Keratinocyte (primary cell): ENCODE results near the gene MAPK8. TPM values are rescaled to one million over a fixed set of nuclear protein-coding genes. Genes with fewer than 3 reads are reported as not detected.

ENCODE experiments used
- DNase-seq: peaks from one replicate; pipeline ENCODE4 v3.0.0-alpha.2; 2011; ENCODE audit warnings: low read depth, missing footprints, low spot score
- FAIRE-seq: peaks from 2 replicates; lab custom pipeline; 2011; peaks lifted over from hg19 to GRCh38; lab: Jason Lieb, UNC
- H2AFZ ChIP-seq: 2 replicates; pipeline ENCODE4 v1.6.0; 2012; ENCODE audit warnings: low read length, control low read depth, inconsistent platforms; ENCODE audit not compliant: control insufficient read depth
- H3K27ac ChIP-seq: 2 replicates; pipeline ENCODE4 v1.5.1; 2011; ENCODE audit warnings: low read length; ENCODE audit not compliant: control insufficient read depth, insufficient read depth
- H3K27me3 ChIP-seq: 3 replicates; pipeline ENCODE4 v1.6.0; 2011; ENCODE audit warnings: low read length; ENCODE audit not compliant: control insufficient read depth, insufficient read depth; ENCODE audit errors: extremely low read depth
- H3K36me3 ChIP-seq, 2 experiments: 2 replicates in 1 of 2; 3 replicates in 1 of 2; pipeline ENCODE4 v1.5.1; 2011; ENCODE audit warnings: low read length in 2 of 2, mild to moderate bottlenecking in 1 of 2; ENCODE audit not compliant: control insufficient read depth in 2 of 2, insufficient read depth in 2 of 2; ENCODE audit errors: extremely low read depth in 1 of 2
- H3K4me1 ChIP-seq: 3 replicates; pipeline ENCODE4 v1.5.1; 2011; ENCODE audit warnings: low read length; ENCODE audit not compliant: control insufficient read depth, insufficient read depth; ENCODE audit errors: extremely low read depth
- H3K4me2 ChIP-seq: 3 replicates; pipeline ENCODE4 v1.6.0; 2011; ENCODE audit warnings: low read depth, low read length; ENCODE audit not compliant: control insufficient read depth, insufficient read depth; ENCODE audit errors: extremely low read depth
- H3K4me3 ChIP-seq, 3 experiments: fragments of 200-600 bp in 1 of 3; sonication (generic) in 1 of 3; 2 replicates in 2 of 3; 3 replicates in 1 of 3; pipeline ENCODE4 v1.5.1; 2011 to 2016; ENCODE audit warnings: low read length in 3 of 3, mild to moderate bottlenecking in 3 of 3, control low read depth in 2 of 3, inconsistent platforms in 1 of 3, low read depth in 1 of 3, mixed read lengths in 1 of 3, mixed run types in 1 of 3, moderate library complexity in 1 of 3; ENCODE audit not compliant: control insufficient read depth in 2 of 3, insufficient read depth in 2 of 3; ENCODE audit errors: extremely low read depth in 1 of 3
- H3K79me2 ChIP-seq: 2 replicates; pipeline ENCODE4 v1.6.0; 2012; ENCODE audit warnings: low read length; ENCODE audit not compliant: control insufficient read depth, insufficient read depth
- H3K9ac ChIP-seq: 3 replicates; pipeline ENCODE4 v1.6.0; 2011; ENCODE audit warnings: low read length; ENCODE audit not compliant: control insufficient read depth, insufficient read depth; ENCODE audit errors: extremely low read depth
- H3K9me1 ChIP-seq: 3 replicates; pipeline ENCODE4 v1.6.0; 2011; ENCODE audit warnings: low read length; ENCODE audit not compliant: control insufficient read depth, insufficient read depth; ENCODE audit errors: extremely low read depth
- H3K9me3 ChIP-seq: 2 replicates; pipeline ENCODE4 v1.5.1; 2012; ENCODE audit warnings: low read depth, low read length; ENCODE audit not compliant: control insufficient read depth
- H4K20me1 ChIP-seq: 3 replicates; pipeline ENCODE4 v1.6.0; 2011; ENCODE audit warnings: low read length; ENCODE audit not compliant: control insufficient read depth, insufficient read depth; ENCODE audit errors: extremely low read depth
- CTCF ChIP-seq, 3 experiments: IDR thresholded peaks in 1 of 3; conservative IDR thresholded peaks in 1 of 3; optimal IDR thresholded peaks in 1 of 3; 2 replicates in 2 of 3; 3 replicates in 1 of 3; pipeline versions ENCODE3 to v1.5.1; 2011; ENCODE audit warnings: low read length in 3 of 3, mild to moderate bottlenecking in 3 of 3, moderate library complexity in 2 of 3, control low read depth in 1 of 3, inconsistent platforms in 1 of 3; ENCODE audit not compliant: insufficient read depth in 2 of 3; ENCODE audit errors: extremely low read depth in 1 of 3
- EZH2 ChIP-seq: IDR thresholded peaks from one replicate; pipeline ENCODE4 v1.6.1; 2012; ENCODE audit warnings: inconsistent platforms, mild to moderate bottlenecking, low read length, moderate library complexity
- dilution Hi-C: fragments of 300-500 bp; cut with MboI; formaldehyde crosslinking; loops from one replicate; pipeline ENCODE4 v1.7.0; 2020; ENCODE audit warnings: low sequenced_read_pairs; ENCODE audit not compliant: extremely low pct_ligation_motif_present
- polyA plus RNA-seq, 5 experiments: library from polyadenylated mRNA; depleted of rRNA in 3 of 5; stranded (reverse) in 3 of 5; stranded (forward) in 1 of 5; unstranded in 1 of 5; fragments of >200 nt; gene quantifications; 1 replicate in 1 of 5; 2 replicates in 3 of 5; 3 replicates in 1 of 5; pipeline versions ENCODE4 v1.2.1 to v1.2.3, GENCODE V29; 2011 to 2012; ENCODE audit warnings: missing spikeins in 2 of 5, low read depth in 1 of 5, low replicate concordance in 1 of 5

MAPK8 gene
- polyA plus RNA-seq, 1 donor (not counting 4 experiments of a cell fraction or from before 2014, with no cell fraction given), result 39.8 TPM

- Histone ChIP-seq H3K4me3 (no peak overlapping the region), H2AFZ (no peak overlapping the region), H3K4me1 (peaks cover 3% of the 10 kb centered on the region), H3K36me3 (no peaks in the 10 kb centered on the region), H3K9me3 (no peaks in the 10 kb centered on the region), H3K79me2 (no peaks in the 10 kb centered on the region), H4K20me1 (no peaks in the 10 kb centered on the region), H3K27ac (no peak overlapping the region), H3K27me3 (peaks cover 20% of the 10 kb centered on the region), H3K9me1 (no peaks in the 10 kb centered on the region), H3K4me2 (no peak overlapping the region), H3K9ac (no peak overlapping the region)
- FAIRE-seq, result no peak
- dilution Hi-C loops, result no loop called here
- TF ChIP-seq CTCF (optimal IDR thresholded peaks at IDR 0.05 in 1 of 3, IDR thresholded peaks at IDR 0.05 in 1 of 3, conservative IDR thresholded peaks at IDR 0.05 in 1 of 3; ENCODE audit: extremely low read depth in 1 of 3, insufficient read depth in 2 of 3, low read length in 3 of 3) (no peak), EZH2 (no peak)
- DNase-seq, result no peak
Measured at GRCh38 chr10:48286356-48286755, 20.1 kb upstream of the MAPK8 start.

- Histone ChIP-seq H3K27me3 (peaks cover 20% of the 10 kb centered on the region), H3K79me2 (no peaks in the 10 kb centered on the region), H3K9me1 (no peaks in the 10 kb centered on the region), H3K9me3 (no peaks in the 10 kb centered on the region), H4K20me1 (no peaks in the 10 kb centered on the region), H3K27ac (no peak overlapping the region), H3K36me3 (no peaks in the 10 kb centered on the region), H3K4me3 (no peak overlapping the region), H3K9ac (no peak overlapping the region), H3K4me2 (no peak overlapping the region), H3K4me1 (peaks cover 3% of the 10 kb centered on the region), H2AFZ (no peak overlapping the region)
- DNase-seq (no peak), FAIRE-seq (no peak)
- dilution Hi-C loops, result no loop called here
- TF ChIP-seq EZH2 (no peak), CTCF (optimal IDR thresholded peaks at IDR 0.05 in 1 of 3, IDR thresholded peaks at IDR 0.05 in 1 of 3, conservative IDR thresholded peaks at IDR 0.05 in 1 of 3; ENCODE audit: extremely low read depth in 1 of 3, insufficient read depth in 2 of 3, low read length in 3 of 3) (no peak)
Measured at GRCh38 chr10:48287417-48288391, 18.8 kb upstream of the MAPK8 start.
